Measurements from ENCODE around the gene SPAG17. TPM values are rescaled to one million over a fixed set of nuclear protein-coding genes. Genes with fewer than 3 reads are reported as not detected.

The SPAG17 gene
- total RNA-seq, 1 experiment from 2014 or later = not detected

- H3K36me3 ChIP-seq (ENCODE audit: insufficient read depth, low read length, poor library complexity, severe bottlenecking) = no peaks in the 10 kb centered on the region
- peaks cover 21% of the 10 kb centered on the region for H3K27me3 ChIP-seq (replicated peaks; ENCODE audit: insufficient read depth, low read depth, low read length, poor library complexity)
- H3K9me3 ChIP-seq (ENCODE audit: low read depth, low read length, poor library complexity, severe bottlenecking) = no peaks in the 10 kb centered on the region
- no peak overlapping the region for H3K4me3 ChIP-seq (ENCODE audit: low read depth, low read length, poor library complexity, severe bottlenecking)
- no peak for DNase-seq (ENCODE audit: low spot score)
- POLR2A ChIA-PET (ENCODE audit: low non-redundant PET) = no interaction called here
- CTCF ChIA-PET = no interaction called here
- H3K4me1 ChIP-seq (ENCODE audit: insufficient read depth, low read length, poor library complexity, severe bottlenecking) = no peaks in the 10 kb centered on the region
- no peak for TF ChIP-seq CTCF (conservative IDR thresholded peaks at IDR 0.05; ENCODE audit: low read depth, low read length)
- no peak for TF ChIP-seq EZH2 (IDR thresholded peaks at IDR 0.05; ENCODE audit: borderline replicate concordance, low read depth, low read length, poor library complexity, severe bottlenecking)
- intact Hi-C loops (cut with micrococcal nuclease; ENCODE audit: unreplicated experiment) = no loop called here
- no peak overlapping the region for H3K27ac ChIP-seq (ENCODE audit: low read depth, low read length, poor library complexity, severe bottlenecking)
- BruUV-seq (replicated peaks) = no TSS peak
Observed at GRCh38 chr1:118028267-118028666, 156.8 kb downstream of the SPAG17 start.

GRCh38 chr1:118023199-118023598, 161.8 kb downstream of the SPAG17 start:
- H3K27me3 ChIP-seq (replicated peaks; ENCODE audit: insufficient read depth, low read depth, low read length, poor library complexity) = peaks cover 21% of the 10 kb centered on the region
- H3K27ac ChIP-seq (ENCODE audit: low read depth, low read length, poor library complexity, severe bottlenecking) = no peak overlapping the region
- H3K9me3 ChIP-seq (ENCODE audit: low read depth, low read length, poor library complexity, severe bottlenecking) = no peaks in the 10 kb centered on the region
- ChIA-PET POLR2A (ENCODE audit: low non-redundant PET) (no interaction called here), CTCF (no interaction called here)
- no peak overlapping the region for H3K4me3 ChIP-seq (ENCODE audit: low read depth, low read length, poor library complexity, severe bottlenecking)
- TF ChIP-seq CTCF (conservative IDR thresholded peaks at IDR 0.05; ENCODE audit: low read depth, low read length) (no peak), EZH2 (IDR thresholded peaks at IDR 0.05; ENCODE audit: borderline replicate concordance, low read depth, low read length, poor library complexity, severe bottlenecking) (no peak)
- H3K4me1 ChIP-seq (ENCODE audit: insufficient read depth, low read length, poor library complexity, severe bottlenecking) = no peaks in the 10 kb centered on the region
- no TSS peak for BruUV-seq (replicated peaks)
- intact Hi-C loops (cut with micrococcal nuclease; ENCODE audit: unreplicated experiment) = no loop called here
- no peak for DNase-seq (ENCODE audit: low spot score)
- H3K36me3 ChIP-seq (ENCODE audit: insufficient read depth, low read length, poor library complexity, severe bottlenecking) = no peaks in the 10 kb centered on the region

- no peaks in the 10 kb centered on the region for H3K4me1 ChIP-seq (ENCODE audit: insufficient read depth, low read length, poor library complexity, severe bottlenecking)
- H3K36me3 ChIP-seq (ENCODE audit: insufficient read depth, low read length, poor library complexity, severe bottlenecking) = no peaks in the 10 kb centered on the region
- intact Hi-C loops (cut with micrococcal nuclease; ENCODE audit: unreplicated experiment) = no loop called here
- H3K27me3 ChIP-seq (replicated peaks; ENCODE audit: insufficient read depth, low read depth, low read length, poor library complexity) = peaks cover 16% of the 10 kb centered on the region
- no TSS peak for BruUV-seq (replicated peaks)
- TF ChIP-seq CTCF (conservative IDR thresholded peaks at IDR 0.05; ENCODE audit: low read depth, low read length) (no peak), EZH2 (IDR thresholded peaks at IDR 0.05; ENCODE audit: borderline replicate concordance, low read depth, low read length, poor library complexity, severe bottlenecking) (no peak)
- POLR2A ChIA-PET (ENCODE audit: low non-redundant PET) = no interaction called here
- CTCF ChIA-PET = no interaction called here
- no peak overlapping the region for H3K27ac ChIP-seq (ENCODE audit: low read depth, low read length, poor library complexity, severe bottlenecking)
- no peaks in the 10 kb centered on the region for H3K9me3 ChIP-seq (ENCODE audit: low read depth, low read length, poor library complexity, severe bottlenecking)
- no peak overlapping the region for H3K4me3 ChIP-seq (ENCODE audit: low read depth, low read length, poor library complexity, severe bottlenecking)
- no peak for DNase-seq (ENCODE audit: low spot score)
Observed at GRCh38 chr1:118021668-118022067, 163.4 kb downstream of the SPAG17 start.
